GM12872 (cell line): ENCODE measurements around the gene NENF.

ENCODE experiments used
- CTCF ChIP-seq: IDR thresholded peaks from 3 replicates; pipeline ENCODE4 v1.5.1; 2011; ENCODE audit warnings: low read depth, mild to moderate bottlenecking, low read length, moderate library complexity; ENCODE audit not compliant: insufficient read depth

NENF gene

DNA sequence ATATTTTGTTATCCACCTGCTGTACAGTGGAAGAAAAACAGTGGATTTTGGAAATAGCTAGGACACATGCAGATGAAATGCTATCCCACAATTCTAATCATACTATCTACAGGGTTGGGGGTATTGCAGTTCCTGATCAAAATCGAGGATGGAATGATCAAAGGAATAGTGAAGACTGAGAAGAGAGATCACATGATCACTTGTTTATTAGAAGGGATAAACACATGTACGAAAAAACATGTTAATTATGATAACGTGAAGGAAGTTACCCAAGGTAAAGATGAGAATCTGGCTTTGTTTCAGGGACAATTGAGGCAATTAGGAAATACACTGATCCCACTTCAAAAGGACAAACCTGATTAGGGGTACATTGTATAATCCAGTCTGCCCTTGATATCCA is 8.8 kb upstream of the NENF start:
- TF ChIP-seq CTCF: no peak

DNA sequence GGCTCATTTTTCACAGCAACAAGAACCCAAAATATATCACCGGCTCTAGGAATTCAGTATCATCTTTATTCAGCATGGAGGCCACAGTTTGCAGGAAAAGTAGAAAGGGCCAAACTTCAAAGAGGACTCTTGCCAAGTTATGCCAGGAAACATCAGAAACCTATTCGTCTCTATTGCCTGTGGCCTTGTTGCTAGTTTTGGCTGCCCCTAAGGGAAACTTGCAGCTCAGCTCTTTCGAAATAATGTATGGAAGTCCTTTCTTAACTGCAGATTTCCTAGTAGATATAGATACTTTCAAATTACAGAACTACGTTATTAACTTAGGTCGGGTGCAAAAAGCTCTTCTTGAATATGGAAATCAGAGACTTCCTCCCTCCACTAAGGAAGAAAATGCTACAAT is 4.2 kb upstream of the NENF start:
- no peak for TF ChIP-seq CTCF

DNA sequence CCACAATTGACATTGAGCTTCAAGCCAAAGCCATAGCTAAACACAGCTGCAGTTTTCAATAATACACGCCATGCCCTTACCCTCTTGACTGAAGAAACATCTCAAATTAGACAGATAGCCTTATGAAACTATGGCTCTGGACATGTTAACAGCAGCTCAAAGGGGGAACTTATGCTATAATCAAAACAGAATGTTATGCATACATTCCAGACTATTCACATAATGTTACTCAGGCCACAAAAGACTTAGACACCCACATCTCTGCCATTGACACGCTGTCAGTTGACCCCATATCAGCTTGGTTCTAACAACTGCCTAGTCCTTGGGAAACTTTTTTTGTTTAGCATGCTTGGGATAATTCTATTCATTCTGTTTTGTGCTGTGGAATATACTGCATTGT is 2.3 kb upstream of the NENF start:
- TF ChIP-seq CTCF: no peak

DNA sequence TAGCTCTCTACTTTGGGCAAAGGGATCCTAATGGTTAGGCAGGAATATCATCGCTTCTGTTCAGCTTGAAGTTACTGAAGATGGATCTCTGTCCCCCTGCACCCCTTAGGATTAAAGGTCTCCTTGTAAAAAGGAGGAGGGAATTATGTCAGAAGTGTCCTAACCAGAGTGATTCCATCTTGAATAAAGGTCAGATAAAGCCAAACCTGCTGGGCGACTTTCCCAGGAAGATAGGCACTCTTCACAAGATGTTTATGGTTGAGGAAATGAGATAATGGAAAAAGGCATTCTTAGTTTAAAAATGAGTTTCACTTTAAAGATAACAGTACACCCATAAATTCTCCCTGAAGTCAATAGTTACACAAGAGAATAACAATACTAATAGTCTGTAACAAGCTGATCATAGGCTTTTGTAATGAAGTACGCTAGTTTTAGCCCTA is 1.7 kb upstream of the NENF start:
- no peak for TF ChIP-seq CTCF

GRCh38 chr1:212431644-212432043 is 1.1 kb upstream of the NENF start:
- no peak for TF ChIP-seq CTCF

- no peak for TF ChIP-seq CTCF
Observed at GRCh38 chr1:212432272-212432660, 454 bp upstream of the NENF start.

GRCh38 chr1:212433577-212434462 is 1.1 kb downstream of the NENF start:
- TF ChIP-seq CTCF: no peak
